Measurements from ENCODE around the gene GTF3C5.

Gene GTF3C5

DNA sequence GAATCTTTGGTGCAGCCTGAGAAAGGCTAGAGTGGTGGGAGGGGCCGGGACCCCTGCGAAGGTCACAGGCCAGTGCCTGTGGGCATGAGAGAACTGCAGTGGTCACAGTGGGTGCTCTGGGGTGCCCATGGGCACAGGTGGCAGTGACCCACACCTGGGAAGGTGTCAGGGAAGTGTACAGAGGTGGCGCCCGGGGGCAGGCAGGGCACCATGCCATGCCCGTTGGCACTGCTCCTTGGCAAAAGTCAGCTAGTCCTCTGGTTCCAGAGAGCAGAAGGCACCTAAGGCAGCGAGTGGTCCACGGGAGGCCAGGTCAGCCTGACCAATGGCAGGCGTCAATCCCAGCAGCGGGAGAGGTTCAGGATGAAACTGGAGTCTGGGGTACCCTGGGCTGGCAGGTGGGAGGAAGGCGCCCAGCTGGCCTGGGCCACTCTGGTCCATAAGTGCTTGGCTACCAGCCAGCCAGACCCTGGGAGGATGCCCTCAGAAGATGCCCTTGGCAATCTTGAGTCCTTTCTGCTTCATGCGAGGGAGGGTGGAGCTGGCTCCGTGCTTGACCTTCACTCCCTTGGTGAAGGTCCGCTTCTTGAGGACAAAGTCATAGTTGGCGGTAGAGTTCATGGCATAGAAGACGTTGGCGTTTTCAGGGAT, 67.4 kb downstream of the GTF3C5 start:
- DNase-seq = no peak

DNA sequence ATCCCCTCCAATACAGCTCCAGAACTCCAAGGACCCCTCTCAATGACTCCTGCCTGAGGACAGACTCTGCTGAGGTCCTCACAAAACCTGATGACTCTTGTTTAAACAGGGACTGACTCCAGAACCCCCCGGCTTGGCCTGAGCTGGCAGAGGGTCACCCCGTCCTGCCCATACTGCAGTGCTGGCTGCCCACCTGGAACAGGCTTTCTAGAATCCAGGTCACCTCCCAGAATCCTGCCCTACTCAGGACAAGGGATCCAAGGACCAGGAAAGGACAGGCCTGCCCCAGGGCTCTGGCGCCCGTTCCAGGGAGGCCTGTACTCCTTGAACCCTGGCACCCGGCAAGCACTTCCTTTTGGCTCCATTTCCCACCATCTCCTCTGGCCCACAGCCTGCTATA, 68.1 kb downstream of the GTF3C5 start:
- no peak for DNase-seq

DNA sequence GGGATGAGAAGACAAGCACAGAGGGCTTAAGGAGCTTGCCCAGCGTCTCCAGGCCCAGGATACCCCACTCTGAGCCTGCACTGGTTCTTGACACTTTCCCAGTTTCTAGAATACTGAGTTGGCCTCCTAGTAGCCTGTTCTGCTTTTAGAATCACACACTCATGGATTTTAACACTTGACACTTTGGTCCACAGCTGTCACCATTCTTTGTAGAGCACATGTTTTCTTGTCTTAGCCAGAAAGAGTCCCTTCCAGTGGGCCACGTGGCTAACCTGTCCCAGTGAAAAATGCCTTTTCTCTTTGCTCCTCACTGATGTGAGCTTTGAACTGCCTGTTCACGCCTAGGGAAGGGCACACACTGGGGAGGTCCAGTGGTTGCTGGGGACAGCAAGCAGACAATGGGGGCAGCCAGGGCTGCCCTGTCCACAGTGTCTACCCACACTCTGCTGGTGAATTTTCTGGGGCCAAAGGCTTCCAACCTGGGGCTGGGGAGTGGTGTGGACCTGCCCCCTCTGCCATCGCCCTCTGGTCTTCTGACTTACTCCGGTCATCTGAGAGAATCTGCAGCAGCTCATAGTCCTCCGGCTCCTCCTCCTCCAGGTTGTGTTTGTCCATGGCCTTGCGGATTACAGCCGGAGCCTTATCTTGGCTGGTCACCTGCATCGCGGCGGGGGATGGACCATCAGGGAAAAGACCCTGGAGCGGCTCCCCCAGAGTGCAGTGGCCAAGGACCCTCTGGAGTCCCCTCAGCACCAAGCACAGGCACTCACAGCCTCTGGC, 69.1 kb downstream of the GTF3C5 start:
- DNase-seq = no peak

DNA sequence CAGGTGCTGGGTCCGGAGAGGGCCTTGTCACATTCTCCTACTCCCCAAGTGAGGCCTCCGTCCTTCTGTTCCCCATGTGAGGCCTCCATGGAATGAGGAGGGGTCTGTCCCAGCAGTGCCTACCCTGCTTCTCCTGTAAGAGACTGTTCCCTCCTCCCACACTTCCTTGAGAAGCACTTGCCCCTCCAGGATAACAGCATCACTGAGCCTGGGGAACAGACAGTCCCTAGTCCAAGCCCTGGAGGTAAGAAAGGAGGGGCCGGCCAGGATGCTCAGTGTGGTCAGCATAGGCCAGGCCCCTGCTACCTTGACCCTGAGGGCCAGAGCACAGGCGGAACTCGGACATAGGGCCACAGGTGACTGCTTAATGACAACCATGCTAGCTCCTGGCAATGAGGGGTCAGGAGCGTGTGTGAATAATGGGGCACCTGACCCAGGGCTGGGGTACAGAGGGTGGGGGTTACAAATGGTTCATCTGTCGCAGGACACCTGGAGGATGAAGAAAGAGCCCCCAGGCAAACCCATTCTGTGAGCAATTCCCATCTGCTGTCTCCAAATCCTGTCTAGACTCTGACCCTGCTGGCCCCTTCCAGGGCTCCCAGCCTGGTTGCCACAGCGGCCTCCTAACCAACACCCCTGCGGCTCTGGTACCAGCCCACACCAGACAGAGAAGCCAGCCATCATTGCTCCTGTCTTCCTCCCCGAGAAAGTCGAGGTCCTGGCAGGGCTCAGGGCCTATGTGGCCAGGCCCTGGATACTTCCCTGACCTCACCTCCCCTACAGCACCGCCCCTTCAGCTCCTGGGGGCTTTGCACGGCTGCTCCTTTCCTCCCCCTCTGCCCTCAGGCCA, 69.9 kb downstream of the GTF3C5 start:
- DNase-seq = no peak

DNA sequence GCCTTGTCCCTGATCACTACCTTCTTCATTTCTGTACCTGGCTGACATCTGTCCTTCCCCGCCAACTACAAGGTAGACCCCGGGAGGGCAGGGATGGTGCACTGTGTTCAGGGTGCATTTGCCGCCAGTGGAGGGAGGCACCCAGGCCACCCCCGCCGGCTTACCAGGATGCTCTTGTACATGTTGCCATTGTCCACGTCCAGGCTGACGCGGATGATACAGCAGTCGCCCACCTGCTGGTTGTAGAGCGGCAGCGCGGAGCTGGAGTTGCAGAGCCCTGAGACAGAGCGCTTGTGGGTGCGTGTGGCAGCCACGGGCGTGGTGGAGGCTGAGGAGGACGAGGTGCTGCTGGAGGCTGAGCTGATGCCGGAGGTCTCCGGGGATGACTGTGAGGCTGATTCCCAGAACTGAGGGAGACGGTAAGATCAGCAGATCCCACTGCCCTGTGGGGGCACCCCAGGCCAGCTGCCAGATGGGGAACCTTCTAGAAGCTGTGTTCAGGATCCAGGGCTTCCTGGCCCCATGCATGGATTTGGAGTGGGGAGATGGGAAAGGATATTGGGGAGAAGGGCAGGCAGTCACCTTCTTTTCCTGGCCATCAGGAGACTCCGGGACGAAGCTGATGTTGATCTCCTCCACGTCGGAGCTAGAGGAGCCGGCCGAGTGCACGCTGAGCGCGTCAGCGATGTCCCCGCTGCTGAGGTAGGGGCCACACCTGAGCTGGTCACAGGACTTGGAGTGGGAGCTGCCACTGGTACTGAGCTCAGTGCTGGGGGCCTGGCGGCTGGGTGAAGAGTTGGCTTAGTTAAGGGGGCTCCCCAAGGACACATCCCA, 70.8 kb downstream of the GTF3C5 start:
- DNase-seq = no peak

GRCh38 chr9:133102190-133103021, 71.6 kb downstream of the GTF3C5 start:
- DNase-seq = no peak

DNA sequence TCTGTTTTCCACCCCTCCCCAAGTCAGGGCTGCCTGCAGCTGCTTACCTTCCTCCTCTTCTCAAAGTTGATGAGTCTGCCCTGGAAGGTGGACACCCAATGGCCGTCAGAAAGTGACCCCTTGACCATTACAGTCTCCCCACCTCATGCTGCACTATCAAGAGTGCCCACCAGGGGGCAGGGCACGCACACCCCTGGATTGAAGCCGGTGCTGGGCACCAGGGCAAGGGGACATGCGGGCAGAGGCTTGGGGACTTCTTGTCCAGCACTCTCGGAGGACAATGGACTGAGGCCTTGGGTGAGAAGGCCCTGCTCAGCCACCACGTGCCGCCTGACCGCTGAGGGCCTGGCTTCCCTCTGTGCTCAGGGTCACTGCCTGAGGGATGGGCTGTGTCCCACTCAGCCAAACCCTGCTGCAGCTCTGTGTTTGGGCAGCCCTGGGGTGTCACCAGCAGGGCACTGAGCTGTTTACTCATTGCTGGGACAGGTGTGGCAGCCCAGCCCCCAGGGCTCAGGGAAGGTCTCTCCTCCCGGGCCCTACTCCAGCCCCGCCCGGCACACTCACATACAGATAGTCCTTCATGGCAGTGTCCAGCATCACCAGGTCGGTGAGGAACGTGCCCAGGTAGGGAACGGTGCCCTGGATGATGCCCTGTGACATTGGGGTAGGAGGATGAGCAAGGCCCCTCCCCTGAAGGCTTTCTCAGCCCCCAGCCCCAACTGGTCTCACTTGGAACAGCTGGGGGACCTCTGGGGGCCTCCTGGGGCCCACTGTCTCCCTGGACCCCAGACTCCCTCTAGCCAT, 72.6 kb downstream of the GTF3C5 start:
- DNase-seq = no peak

DNA sequence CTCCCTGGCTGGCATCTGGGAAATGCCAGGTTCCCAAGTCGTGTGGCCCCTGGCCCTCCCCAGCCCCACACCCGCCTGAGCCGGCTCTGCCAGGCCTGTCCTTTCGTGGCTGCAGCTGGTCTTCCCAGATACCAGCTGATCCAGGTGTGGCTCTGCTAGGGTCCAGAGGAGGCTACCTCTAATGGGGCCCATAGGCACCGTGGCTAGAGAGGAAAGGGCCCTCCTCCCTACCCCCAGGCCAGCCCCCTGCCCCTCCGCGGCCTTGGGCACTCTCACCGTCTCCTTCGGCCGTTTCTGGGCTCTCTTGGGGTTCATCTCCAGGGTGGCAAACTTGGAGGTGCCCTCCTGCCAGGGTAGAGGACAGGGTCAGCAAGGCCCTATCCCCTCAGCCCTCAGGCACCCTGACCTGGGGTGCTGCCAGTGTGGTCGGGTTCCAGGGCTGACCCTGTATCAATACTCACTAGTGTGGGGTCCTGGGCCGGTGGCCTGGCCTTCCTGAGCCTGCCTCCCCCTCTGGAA, 73.2 kb downstream of the GTF3C5 start:
- no peak for DNase-seq

DNA sequence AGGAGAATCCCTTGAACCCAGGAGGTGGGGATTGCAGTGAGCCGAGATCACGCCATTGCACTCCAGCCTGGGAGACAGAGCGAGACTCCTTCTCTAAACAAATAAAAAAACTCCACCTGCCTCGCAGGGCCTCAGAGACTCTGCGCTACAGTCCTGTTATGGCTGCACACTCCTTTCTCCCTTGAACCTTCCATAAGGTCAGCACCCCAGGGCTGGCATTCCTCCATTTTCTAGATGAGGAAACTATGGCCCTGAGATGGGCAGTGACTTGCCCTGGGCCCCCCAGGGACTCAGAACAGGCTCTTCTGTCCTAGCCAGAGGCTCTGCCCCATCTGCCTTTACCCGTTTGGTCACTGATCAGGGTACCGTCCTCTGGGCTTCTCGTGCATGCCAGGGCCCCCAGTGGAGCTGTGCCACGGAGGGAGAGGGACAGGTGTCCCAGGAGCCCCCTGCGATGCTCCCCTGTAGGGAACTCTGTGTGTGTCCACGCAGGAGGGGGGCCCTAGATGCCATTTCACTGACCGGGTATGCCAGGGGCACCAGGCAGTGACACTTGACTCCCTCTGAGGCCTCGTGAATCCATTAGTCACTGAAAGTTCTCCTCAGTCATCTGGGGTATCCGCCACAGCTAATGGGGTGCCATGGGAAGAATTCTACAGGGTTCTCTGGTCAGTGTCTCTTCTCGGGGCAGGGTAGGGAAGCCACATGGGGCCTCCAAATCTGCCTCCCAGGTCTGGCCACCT, 74.1 kb downstream of the GTF3C5 start:
- no peak for DNase-seq

DNA sequence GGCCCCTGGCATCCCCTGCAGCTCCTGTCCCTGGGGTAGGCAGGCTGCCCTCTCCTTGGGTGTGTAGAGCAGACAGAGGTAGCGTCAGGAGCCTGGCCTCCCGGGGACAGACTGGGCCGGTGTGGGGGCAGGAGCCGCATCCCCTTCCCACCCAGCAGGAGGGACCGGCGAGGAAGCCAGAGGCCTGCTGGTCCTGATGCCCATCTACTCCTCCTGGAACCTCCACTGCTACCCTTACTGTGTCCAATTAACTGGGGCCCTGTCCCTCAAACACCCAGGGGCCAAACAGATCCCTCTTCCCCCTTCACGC, 74.6 kb downstream of the GTF3C5 start:
- DNase-seq = no peak

- DNase-seq = no peak
Measured at GRCh38 chr9:133106511-133107244, 75.9 kb downstream of the GTF3C5 start.

DNA sequence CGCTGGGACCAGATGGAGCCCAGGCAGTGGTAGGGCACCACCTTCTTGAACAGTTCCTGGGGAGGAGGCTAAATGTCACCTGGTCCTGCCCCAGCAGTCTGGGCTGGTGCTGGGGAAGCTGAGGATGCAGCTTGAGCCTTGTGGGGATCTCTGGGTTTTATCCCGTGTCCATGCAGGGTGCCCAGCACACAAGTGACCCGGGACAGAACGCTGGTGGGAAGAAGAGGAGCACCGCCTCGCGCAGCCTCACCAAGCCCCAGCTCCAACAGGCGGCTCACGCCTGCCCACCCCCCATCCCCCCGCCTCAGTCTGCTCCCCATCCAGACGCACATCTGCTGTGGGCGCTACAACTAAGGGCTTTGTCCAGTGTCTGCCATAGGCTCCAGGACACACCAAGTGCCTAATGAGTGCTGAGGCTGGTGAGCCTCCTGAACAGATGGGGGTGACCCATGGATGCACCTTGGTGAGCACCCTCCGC, 76.5 kb downstream of the GTF3C5 start:
- no peak for DNase-seq
